NCI-H2081 treated with DMSO at 0.1 percent for 48 hours (cell line): ENCODE data around the gene SETBP1.
"Not testable (repeated sequence)": the region's sequence is repeated elsewhere in the genome, so short reads cannot be mapped to it uniquely, and the experiment has no call there.

Experiments
- DNase-seq: peaks from one replicate; lab custom pipeline; 2025; lab: John Stamatoyannopoulos, UW

The SETBP1 gene

DNA sequence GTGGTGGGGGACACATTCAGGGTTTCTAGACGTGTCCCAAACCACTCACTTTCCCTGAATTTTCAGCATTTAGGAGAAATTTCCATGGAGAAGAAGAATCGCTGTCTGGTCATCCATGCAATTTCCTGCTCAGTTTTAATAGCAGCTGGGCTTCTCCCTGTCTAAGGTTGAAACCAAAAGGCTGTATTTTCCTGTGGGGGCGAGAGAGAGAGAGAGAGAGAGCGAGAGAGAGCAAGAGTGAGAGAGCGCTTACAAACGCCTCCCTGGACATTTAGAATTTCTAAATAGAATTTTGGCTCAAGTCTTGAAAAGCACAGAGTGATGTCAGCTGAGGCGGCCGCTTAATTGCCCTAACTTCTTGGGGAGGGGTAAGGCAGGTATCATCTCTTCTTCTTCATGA is 110.8 kb downstream of the SETBP1 start:
- DNase-seq, result no peak

DNA sequence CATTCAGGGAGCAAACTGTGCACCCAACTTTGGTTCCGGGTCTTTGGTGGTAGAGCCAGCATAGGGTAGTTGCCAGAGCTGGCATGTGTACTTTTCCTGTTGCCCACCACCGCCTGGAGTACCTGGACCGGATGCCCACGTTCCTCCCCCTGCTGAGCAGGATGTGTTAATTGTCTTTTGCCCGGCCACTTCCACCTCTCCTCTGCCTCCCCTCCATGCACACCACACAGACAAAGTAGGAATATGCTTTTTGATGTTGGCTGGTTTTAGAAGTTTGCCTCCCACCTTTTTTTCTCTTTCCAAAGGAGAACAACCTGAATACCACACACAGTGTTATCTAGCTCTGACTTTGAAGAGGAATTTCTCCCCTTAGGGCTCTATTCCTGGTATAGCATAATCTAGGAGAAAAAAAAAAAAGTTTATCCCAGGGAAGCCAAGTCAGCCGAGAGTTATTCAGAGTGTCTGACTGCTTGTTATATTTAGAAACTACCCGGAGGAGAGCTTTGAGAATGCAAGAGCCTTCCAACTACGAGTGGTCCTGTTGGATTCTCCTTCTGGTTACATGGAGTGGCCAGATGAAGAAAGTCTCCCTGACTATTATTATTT is 111.9 kb downstream of the SETBP1 start:
- no peak for DNase-seq

DNA sequence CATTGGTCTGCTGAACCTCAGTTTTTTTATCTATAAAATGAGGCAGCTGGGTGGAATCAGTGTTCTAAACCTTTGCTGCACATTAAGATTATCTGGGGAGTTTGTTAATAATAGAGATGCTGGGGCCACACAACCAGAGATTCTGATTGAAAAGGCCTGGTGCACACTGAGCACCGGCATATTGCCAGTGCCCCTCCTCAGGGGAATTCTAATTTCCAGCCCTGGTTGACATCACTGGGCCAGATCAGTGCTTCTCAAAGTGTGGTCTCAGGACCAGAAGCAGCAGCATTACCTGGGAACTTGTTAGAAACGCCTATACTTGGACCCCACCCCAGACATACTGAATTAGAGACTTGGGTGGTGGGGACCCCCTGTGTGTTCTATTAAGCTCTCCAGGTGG is 112.5 kb downstream of the SETBP1 start:
- no peak for DNase-seq

DNA sequence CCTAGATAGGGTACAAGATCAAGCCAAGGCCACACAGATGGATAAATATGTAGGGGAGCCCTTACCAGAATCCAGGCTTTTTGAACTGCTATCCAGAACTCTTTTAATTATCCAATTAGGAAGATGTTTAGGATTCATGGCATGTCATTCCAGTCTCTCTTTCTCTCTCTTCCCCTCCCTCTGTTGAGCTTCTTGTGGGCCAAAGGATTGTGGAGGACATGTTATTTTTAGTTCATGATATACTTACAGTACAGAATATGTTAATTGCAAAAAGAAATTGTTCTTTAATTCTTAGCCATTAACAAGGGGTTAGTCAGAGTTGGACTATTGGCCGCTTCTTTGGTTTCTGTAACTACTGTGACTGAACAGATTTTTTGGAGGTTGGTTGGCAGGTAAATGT is 113.0 kb downstream of the SETBP1 start:
- DNase-seq, result no peak

- no peak for DNase-seq
These were observed 114.6 kb downstream of the SETBP1 start for GRCh38 chr18:44795241-44795640.

DNA sequence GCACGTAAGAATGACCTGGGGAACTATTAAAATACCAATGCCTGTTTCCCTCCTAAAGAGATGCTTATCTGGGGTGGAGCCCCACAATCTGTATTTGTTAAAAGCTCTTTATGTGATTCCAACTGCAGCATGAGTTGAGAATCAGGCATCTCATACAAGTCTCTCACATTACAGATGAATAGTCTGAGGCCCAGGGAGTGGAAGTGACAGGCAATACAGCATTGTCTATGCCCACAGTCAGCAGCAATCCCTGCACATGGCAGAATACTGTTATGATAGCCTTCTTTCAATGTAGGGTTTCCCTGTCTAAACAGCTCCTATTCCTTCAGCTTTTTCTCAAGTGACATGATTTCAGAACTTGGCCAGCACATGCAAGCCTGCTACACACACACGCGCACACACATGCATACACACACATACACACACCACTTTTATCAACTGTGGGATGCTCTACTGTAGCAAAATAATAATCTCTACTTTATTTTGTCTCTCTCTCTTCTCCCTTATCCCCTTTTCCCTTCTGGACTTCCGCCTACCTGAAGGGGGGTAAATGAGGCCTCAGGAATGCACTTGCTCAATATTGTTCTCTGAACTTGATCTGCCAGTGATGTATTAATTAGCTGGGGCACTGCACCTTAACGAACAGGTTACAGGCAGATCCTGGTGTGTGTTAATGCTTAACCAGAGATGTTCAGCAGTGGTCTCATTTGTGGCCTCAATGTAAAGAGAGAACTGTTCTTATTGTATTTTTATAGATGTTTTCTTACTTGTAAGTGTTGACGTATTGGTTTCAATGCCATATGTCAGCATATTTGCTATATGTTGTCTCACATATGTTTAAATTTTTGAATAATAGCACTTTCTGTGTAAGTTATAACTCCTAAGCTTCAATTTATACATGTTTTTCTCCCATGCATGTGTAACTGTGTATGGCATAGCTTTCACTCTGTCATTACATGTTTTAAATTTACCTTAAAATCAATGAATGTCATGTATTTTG is 116.0 kb downstream of the SETBP1 start:
- no peak for DNase-seq

GRCh38 chr18:44798433-44799048 is 117.9 kb downstream of the SETBP1 start:
- no peak for DNase-seq

DNA sequence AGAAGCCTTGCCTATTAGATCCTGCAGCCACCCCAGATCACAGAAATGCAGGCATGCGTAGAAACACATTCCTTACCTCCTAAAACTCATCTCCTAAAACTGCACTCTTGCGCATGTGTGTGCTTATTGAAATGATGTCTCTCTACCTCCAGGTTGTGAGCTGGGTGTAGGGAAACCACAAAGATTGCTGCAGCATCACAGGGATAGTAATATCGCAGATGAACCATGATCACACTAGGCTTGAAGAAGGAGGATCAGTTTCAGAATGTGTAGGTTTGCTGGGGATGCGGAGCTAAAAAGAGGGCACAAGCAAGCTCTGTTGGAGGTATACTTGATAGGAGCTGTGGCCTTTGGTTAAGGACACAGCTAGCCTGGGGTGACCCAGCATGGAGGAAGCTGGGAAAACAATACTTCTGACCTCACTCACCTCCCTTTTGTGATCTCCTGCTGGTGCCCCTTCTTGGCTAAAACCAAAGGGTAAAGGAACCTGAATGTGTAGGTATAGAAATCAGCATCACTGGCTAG is 118.8 kb downstream of the SETBP1 start:
- DNase-seq, result no peak

DNA sequence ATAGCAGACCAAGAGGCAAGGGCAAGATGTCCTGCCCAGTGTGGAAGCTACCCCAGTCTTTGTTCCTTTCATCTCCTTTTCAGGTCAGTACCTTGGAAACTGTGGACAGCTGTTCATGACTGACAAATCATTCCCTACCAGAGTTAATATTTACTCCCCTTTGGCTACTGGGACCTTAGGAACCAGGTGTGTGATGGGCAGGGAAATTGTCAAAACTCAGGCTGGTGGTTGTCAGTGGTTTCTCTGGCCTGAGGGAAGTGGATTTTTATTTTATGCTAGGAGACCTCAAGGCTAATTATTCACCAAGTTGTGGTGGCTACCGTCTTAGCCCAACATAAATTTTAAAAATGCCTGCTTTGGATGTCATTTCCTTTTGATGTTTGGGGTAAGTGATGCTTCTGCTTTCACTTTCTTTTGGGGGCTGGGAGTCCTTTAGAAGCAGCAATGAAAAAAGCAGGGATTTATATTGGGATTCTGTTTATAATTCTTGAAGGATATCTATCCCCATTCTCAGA is 119.3 kb downstream of the SETBP1 start:
- no peak for DNase-seq

- not testable (repeated sequence) for DNase-seq
These were observed 120.1 kb downstream of the SETBP1 start for GRCh38 chr18:44800766-44801165.

DNA sequence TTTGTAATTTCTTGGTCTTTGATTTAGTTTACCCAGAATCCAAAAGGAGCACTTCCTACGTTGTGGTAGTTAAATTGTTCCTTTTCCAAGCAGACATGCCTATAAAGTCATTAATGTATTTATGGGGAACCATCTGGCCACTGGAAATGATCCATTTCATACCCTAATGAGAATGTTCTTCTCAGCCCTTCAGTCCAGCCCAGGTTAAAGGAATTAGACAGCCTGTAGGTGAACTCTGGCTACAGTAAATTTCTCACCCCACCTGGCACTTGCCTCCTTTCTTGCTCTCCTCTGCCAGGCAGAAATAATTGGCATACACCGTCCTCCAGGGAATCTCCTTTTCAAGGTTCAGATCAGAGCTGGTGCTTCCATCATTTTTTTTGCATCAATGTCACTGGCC is 121.1 kb downstream of the SETBP1 start:
- DNase-seq, result no peak

DNA sequence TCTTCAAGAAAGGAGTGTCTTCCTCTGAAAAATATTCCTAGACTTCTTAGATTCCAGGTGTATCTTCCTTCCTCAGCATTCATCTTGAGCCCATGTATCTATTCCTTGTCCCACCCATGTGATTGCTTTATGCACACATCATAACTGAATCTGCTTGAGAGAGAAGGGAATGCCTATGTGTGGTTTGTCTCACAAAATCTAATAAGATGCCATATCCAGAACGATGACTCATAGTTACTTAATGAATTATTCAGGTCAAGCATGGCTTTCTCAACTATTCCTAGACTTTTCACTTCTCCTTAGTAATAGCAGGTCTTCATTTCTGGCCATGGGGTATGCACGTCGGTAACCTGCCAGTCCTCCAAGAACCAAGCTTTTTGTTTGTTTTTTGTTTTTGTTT is 121.8 kb downstream of the SETBP1 start:
- DNase-seq, result no peak

DNA sequence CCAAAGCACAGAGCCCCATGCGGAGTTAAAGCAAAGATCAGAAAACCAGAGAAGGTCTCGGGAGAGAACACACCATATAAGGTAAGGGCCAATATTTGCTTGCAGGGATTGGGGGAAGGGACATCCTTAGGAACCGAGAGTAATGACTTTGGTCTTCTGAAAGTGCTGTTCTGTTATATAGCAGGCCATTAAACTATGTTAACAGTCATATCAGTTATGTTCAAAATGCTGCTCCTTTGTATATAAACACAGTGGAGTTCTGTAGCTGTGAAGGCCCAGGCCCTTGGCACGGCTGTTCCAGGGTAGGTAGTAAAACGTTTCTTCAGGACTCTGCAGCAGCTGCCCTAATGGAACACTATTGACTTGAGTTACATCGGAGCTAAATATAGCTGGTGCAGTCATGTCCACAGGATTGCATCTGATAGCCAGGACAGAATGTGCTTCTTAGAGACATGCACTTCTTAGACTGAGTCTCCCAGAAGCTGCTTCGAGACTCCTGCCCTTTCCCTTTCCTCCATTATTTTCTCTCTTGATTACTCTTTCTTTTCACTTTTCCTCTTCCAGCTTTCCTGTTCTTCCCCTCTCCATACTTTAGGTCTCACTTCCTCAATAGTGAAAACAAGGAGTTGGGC is 122.4 kb downstream of the SETBP1 start:
- DNase-seq, result no peak

- no peak for DNase-seq
These were observed 123.3 kb downstream of the SETBP1 start for GRCh38 chr18:44804033-44804432.

DNA sequence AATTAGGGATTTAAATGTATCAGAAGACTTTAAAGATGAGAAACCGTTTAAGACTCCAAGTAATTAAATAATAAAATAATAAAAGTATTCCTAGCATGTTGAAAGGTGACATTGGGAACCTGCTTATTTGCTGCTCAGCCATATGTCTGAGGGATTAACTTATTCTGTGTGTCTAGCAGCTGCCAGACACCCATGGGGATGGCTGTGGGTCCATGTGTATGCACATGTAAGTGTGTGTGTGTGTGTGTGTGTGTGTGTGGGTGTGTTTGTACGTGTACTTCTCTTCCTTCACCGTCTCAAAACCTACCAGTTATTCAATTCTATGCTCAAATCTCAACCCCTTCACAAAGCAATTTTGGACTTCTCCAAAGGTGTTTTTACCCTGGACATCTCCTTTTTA is 124.5 kb downstream of the SETBP1 start:
- no peak for DNase-seq

GRCh38 chr18:44805643-44806042 is 125.0 kb downstream of the SETBP1 start:
- no peak for DNase-seq

DNA sequence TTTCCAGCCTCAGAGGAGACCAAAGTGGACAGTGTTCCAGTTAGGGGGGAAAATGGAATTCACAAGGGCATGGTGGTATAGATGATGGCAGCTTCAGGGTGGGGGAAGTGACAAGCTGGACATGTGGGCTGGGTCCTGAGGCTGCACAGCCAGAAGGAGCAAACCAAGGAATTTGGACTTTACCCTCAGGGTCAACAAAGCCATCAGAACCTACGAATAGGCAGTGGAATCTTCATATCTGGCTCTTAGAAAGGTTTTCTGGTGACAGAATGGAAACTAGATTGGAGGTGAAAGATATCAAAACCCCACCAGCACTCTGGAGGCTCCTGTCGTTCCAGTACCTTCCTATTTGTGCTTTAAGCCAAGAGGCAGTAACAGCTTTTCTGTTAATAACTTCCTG is 127.1 kb downstream of the SETBP1 start:
- no peak for DNase-seq

GRCh38 chr18:44811572-44812125 is 131.0 kb downstream of the SETBP1 start:
- no peak for DNase-seq

DNA sequence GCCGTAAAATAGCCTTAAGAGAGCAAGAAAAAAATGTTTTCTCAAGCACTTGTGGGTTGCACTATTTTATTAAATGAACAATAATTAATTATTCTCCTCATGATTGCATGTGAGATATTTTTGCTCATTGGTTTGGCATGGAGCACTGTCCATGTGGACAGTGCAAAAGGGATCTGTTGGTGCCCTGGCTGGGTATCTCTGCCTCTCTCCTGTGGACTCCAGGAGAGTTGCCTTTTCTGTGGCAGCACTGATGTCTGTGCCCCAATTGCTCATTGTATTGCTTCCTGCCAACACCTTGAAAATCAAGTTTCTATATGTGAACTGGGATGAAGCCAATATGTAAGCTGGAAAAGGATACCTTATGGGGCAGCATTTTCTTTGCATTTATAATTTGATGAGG is 131.7 kb downstream of the SETBP1 start:
- DNase-seq, result no peak

DNA sequence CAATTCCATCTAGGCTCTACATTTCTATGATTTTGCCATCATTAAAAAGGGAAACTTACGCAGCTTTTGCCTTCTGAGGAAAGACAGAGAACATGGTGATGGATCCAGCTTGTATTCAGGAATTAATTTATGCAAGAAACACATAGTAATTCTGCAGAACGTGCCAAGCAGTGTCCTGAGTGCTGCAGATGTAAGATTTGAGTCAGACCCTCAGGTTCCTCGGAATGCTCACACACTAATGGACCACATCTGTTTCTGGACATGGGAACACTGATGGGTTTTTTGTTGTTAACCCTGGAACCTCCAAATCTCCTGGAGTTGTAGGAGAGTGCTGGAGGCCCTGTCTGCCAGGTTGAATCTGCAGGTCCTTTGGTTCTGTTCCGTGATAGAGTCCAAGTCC is 132.9 kb downstream of the SETBP1 start:
- DNase-seq, result no peak

DNA sequence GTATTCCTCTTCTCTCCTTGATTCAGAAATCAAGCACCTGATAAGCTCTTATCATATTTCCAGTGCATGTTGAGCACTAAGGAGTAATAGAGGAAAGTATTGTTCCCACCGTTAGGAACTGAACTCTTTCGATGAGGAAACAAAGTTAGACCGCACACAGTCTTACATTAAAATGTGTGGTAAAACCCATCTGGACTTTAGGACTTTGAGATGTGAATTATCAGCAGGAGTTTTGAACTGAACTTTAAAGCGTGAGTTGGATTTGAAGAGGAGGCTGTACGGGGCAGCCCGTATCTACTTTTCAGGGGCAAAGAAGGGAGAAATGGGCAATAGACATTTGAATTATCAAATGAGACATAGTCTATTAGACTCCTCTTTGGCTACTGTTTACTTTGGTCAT is 134.4 kb downstream of the SETBP1 start:
- DNase-seq, result no peak

DNA sequence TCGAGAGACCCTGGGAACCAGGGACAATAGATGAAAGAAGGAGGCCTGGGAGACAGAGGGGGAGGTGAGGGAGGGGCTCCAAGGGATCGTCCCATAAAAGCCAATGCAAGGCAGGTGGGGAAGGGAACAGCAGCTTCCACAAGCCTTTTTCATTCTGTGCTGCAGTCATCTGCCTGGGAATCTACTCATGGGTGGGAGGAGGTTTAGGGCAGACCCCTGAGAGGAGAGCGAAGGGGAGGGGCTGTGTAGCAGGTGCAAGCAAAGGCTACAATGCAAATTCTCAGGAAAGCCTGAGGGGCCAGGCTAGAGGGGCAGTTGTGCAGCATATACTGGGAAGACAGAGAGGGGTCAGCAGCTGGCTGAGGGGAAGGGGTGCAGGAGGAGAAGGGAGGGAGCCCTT is 135.4 kb downstream of the SETBP1 start:
- DNase-seq, result no peak
